WERI-Rb-1 (cell line): ENCODE results near the gene DSC3.
"Not testable (repeated sequence)": the region's sequence is repeated elsewhere in the genome, so short reads cannot be mapped to it uniquely, and the experiment has no call there.

Source experiments
- DNase-seq: peaks from one replicate; pipeline ENCODE4 v3.0.0-alpha.2; 2020
- H3K27ac ChIP-seq: fragments of 250-450 bp; sonication (Bioruptor Pico); 2 replicates; pipeline ENCODE4 v1.5.1; 2020; ENCODE audit warnings: mild to moderate bottlenecking, moderate library complexity
- H3K27me3 ChIP-seq: fragments of 250-450 bp; sonication (Bioruptor Pico); 2 replicates; pipeline ENCODE4 v1.5.1; 2021; ENCODE audit warnings: mild to moderate bottlenecking, low read depth, moderate library complexity; ENCODE audit not compliant: insufficient read depth, severe bottlenecking
- H3K36me3 ChIP-seq: fragments of 250-450 bp; sonication (Bioruptor Pico); 2 replicates; pipeline ENCODE4 v1.5.1; 2020; ENCODE audit warnings: mild to moderate bottlenecking, moderate library complexity
- H3K4me3 ChIP-seq: 2 replicates; pipeline ENCODE4 v1.5.1; 2011; ENCODE audit warnings: low read depth, mild to moderate bottlenecking, control low read depth, low read length
- H3K9me3 ChIP-seq: fragments of 250-450 bp; sonication (Bioruptor Pico); 2 replicates; pipeline ENCODE4 v1.5.1; 2021; ENCODE audit warnings: mild to moderate bottlenecking, moderate library complexity; ENCODE audit not compliant: severe bottlenecking
- TF ChIP-seq, protein P1 (sequence below): IDR thresholded peaks from 2 replicates; pipeline ENCODE4 v1.5.1; 2011; ENCODE audit warnings: low read depth, mild to moderate bottlenecking, control low read depth, inconsistent platforms, low read length

The DSC3 gene

DNA sequence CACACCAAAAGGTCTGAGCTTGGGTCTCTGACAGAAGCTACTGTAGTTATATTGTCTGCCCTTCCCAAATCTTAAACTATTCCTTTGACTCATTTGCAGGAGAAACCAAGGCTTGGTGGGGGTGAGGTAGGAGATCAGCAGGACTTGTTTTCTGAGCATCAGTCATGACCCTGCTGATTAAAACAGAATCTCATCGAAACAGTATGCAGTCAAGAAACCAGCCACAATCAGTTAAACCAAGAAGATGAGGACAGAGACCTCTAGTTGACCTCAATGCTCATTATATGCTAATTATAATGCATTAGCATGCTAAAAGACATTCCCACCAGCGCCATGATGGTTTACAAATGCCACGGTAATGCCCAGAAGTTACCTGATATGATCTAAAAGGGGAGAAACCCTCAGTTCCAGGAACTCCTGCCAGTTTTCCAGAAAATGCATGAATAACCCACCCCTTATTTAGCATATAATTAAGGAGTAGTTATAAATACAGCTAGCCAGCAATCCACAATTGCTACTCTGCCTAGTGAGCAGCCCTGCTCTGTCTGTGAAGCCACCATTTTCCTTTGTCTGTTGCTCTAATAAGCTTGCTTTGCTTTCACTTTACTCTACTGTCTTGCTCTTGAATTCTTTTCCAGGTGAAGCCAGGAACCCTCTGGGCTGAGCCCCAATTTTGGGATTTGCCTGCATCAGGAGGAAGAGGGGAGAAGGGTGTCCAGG, 26.7 kb downstream of the DSC3 start:
- no peaks in the 10 kb centered on the region for H3K9me3 ChIP-seq
- no peaks in the 10 kb centered on the region for H3K36me3 ChIP-seq
- H3K27ac ChIP-seq: no peak overlapping the region
- no peaks in the 10 kb centered on the region for H3K27me3 ChIP-seq
- TF ChIP-seq, protein P1, sequence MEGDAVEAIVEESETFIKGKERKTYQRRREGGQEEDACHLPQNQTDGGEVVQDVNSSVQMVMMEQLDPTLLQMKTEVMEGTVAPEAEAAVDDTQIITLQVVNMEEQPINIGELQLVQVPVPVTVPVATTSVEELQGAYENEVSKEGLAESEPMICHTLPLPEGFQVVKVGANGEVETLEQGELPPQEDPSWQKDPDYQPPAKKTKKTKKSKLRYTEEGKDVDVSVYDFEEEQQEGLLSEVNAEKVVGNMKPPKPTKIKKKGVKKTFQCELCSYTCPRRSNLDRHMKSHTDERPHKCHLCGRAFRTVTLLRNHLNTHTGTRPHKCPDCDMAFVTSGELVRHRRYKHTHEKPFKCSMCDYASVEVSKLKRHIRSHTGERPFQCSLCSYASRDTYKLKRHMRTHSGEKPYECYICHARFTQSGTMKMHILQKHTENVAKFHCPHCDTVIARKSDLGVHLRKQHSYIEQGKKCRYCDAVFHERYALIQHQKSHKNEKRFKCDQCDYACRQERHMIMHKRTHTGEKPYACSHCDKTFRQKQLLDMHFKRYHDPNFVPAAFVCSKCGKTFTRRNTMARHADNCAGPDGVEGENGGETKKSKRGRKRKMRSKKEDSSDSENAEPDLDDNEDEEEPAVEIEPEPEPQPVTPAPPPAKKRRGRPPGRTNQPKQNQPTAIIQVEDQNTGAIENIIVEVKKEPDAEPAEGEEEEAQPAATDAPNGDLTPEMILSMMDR: no peak
- H3K4me3 ChIP-seq: no peak overlapping the region
- DNase-seq: no peak

DNA sequence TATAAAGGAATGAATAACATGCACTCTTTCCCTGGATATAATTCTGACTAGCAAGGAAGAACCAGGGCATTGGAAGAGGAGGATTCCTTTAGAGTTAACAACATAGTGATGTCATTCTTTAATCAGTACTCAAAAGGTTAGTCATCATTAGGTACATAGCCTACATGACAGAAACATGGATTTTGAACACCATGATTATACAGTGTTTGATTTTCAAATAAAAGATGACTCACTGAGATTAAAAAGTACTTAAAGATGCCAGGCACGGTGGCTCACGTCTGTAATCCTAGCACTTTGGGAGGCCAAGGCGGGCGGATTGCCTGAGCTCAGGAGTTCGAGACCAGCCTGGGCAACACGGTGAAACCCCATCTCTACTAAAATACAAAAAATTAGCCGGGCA, 31.1 kb downstream of the DSC3 start:
- H3K36me3 ChIP-seq, H3K27me3 ChIP-seq, H3K9me3 ChIP-seq, H3K27ac ChIP-seq, DNase-seq, H3K4me3 ChIP-seq: not testable (repeated sequence)

DNA sequence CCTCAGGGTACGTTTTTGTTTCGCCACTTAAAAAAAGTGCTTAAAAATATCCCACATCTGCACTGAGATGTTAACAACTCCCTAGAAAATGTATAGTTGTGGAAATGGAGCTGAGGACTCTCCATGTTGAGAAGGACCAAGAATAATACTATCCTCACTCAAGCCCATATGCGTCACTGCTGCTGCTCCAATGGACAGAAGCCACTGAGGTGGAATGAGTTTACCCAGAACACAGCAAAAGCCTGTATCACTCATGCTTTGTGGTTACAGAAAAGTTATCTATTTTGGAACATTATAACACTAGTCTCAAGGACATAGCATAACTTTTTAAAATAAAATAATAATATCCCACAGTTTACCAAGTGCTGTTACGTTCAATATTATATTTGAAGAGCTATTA, 31.9 kb downstream of the DSC3 start:
- no peaks in the 10 kb centered on the region for H3K27me3 ChIP-seq
- no peak overlapping the region for H3K27ac ChIP-seq
- TF ChIP-seq, protein P1: no peak
- no peaks in the 10 kb centered on the region for H3K9me3 ChIP-seq
- DNase-seq: no peak
- H3K36me3 ChIP-seq: no peaks in the 10 kb centered on the region
- no peak overlapping the region for H3K4me3 ChIP-seq

DNA sequence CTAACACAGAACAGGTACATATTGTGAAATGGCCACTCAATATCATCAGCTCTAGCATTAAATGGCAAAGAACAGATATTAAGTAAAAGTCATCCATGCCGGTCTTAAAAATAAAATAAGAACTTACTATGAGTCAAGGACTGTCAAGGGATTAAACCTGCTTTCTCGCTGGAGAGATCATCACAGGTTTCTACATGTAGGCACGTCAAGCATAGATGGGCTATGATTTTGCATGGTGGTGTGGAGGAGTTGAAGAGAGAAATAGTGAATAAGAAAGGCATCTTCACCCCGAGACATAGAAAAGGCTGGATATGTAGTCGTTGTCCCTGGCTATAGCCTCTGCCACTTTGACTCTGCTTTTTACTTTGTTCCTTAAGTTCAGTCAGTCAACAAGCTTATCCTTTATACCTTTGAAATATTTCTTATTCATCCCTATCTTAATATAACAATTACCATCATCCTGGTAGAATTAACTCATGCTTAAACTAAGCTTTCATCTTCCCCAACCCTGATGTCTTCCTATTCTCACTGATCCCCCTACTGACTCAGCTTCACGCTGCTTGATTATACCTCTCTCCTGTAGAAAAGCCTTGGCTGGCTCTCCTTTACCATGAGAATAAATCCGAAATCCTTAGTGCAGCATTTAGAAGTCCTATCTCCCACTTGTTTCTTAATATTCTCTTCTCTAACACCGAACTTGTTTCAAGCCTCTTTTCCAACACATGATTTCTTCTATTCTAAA, 42.5 kb downstream of the DSC3 start:
- Histone ChIP-seq H3K27me3 (no peaks in the 10 kb centered on the region), H3K27ac (no peak overlapping the region), H3K9me3 (no peaks in the 10 kb centered on the region), H3K36me3 (no peaks in the 10 kb centered on the region), H3K4me3 (no peak overlapping the region)
- TF ChIP-seq, protein P1: no peak
- no peak for DNase-seq

DNA sequence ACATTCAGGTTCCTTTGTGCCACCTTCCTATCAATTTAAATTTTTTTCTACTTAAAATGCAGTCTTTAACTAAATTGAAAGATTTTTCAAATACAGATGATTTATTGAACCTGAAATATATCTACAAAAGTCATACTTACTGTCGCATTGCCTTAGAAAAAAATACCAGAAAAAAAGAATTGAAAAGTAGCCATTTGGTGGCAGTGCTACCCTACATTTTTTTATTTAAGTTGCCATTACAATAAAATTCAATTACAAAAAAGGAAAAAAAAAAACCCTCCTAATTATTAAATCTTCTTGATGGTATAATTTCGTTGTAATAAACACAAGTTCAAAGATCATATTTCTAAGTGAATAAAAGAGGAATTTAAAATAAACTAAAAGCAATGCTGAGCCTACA, 43.4 kb downstream of the DSC3 start:
- Histone ChIP-seq H3K36me3 (no peaks in the 10 kb centered on the region), H3K27me3 (no peaks in the 10 kb centered on the region), H3K27ac (no peak overlapping the region), H3K4me3 (no peak overlapping the region), H3K9me3 (no peaks in the 10 kb centered on the region)
- DNase-seq: no peak
- TF ChIP-seq, protein P1: no peak

DNA sequence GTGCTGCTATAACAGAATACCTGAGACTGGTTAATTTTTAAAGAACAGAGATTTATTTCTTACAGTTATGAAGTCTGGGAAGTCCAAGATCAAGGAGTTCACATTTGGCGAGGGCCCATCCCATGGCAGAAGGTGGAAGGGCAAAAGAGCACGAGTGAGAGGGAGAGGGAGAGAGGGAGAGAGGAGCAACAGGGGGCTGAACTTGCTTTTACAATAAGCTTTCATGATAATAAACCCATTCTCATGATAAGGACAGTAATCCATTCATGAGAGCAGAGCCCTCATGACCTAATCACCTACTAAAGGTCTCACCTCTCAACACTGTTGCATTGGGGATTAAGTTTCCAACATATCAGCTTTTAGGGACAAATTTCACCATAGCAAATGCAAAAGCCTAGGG, 45.3 kb downstream of the DSC3 start:
- H3K27me3 ChIP-seq: no peaks in the 10 kb centered on the region
- TF ChIP-seq, protein P1: no peak
- H3K4me3 ChIP-seq: no peak overlapping the region
- no peak for DNase-seq
- no peak overlapping the region for H3K27ac ChIP-seq
- H3K9me3 ChIP-seq: no peaks in the 10 kb centered on the region
- H3K36me3 ChIP-seq: no peaks in the 10 kb centered on the region
